ENCODE data around the gene MEGF11. TPM values are rescaled to one million over a fixed set of nuclear protein-coding genes. Genes with fewer than 3 reads are reported as not detected.

Gene MEGF11
- total RNA-seq, 1 experiment from 2014 or later = 0.09 TPM

DNA sequence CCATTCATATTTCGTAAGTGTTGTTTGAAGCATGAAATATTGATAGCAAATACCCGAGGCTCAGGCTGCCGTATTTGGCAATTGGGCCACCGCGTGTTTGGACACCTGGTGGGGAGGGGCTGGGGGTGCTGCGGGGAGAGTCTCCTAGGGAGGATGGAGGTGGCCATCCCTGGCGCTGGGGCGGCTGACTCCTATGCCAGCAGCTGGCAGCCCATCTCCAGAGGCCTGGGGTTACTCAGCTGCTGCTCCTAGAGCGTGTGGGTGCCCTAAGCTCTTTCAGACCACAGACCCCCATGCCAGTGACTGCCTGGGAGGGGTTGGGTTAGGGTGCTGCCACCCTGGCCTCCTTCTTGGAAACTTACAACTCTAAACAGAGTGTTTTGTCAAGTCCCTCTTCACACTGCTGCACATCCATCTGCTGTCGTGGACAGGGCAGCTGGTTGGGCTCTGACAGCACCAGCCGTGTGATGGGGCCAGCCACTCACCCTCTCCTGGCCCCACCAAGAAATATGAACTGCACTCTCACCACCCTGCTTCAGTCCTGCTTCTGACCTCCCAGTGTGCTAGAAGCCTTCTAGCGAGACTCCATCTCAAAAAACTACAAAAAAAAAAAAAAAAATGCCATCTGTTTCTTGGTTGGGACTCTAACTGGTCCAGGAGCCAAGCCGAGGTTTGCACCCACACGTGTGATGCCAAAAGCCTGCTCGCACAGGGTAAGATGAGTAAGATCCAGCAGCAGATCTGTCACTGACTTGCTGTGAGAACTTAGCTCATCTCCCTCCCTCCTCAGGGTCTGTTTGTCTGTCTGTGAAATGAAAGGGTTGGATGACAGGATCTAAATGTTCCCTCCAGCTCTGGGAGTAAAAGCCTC is 156.2 kb downstream of the MEGF11 start:
- DNase-seq = no peak
- BruUV-seq (replicated peaks) = no TSS peak
- H3K4me1 Mint-ChIP-seq (ENCODE audit: low read depth, unreplicated experiment) = no peaks in the 10 kb centered on the region
- no peak overlapping the region for H3K27ac Mint-ChIP-seq (ENCODE audit: unreplicated experiment)
- H3K9me3 Mint-ChIP-seq (ENCODE audit: low read depth, unreplicated experiment) = no peaks in the 10 kb centered on the region
- CTCF ChIA-PET = interaction anchor here (0.7 kb wide), 1 partner anchor 572 kb away, joined by 4 read pairs; no protein-coding TSS in a partner anchor
- no peaks in the 10 kb centered on the region for H3K36me3 Mint-ChIP-seq (ENCODE audit: insufficient read depth, unreplicated experiment)
- intact Hi-C loops (cut with micrococcal nuclease; ENCODE audit: unreplicated experiment) = no loop called here
- H3K4me3 Mint-ChIP-seq (ENCODE audit: low read depth, unreplicated experiment) = no peak overlapping the region
- TF ChIP-seq CTCF (IDR thresholded peaks at IDR 0.05; ENCODE audit: unreplicated experiment) = no peak
- peaks cover 100% of the 10 kb centered on the region for H3K27me3 Mint-ChIP-seq (ENCODE audit: unreplicated experiment)

DNA sequence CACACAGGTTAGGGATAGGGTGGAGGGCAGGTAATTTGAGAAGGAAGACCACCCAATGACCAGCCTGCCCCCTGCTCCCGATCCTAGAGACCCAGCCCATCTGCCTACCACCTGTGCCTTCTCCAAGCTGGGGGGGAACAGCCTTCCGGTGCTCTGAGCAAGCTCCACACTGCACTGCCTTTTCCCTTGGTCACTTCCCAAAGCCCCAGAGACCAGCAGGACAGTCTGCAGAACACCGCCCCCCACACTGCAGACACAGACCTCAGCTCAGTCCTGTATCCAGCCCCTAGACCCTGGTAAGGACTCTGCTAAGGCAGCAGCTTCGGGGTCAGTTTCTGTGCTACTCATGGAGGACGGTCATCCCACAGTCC is 156.9 kb downstream of the MEGF11 start:
- intact Hi-C loops (cut with micrococcal nuclease; ENCODE audit: unreplicated experiment) = no loop called here
- H3K27me3 Mint-ChIP-seq (ENCODE audit: unreplicated experiment) = peaks cover 93% of the 10 kb centered on the region
- H3K4me3 Mint-ChIP-seq (ENCODE audit: low read depth, unreplicated experiment) = no peak overlapping the region
- BruUV-seq (replicated peaks) = no TSS peak
- CTCF ChIA-PET = no interaction called here
- H3K36me3 Mint-ChIP-seq (ENCODE audit: insufficient read depth, unreplicated experiment) = no peaks in the 10 kb centered on the region
- H3K9me3 Mint-ChIP-seq (ENCODE audit: low read depth, unreplicated experiment) = no peaks in the 10 kb centered on the region
- H3K4me1 Mint-ChIP-seq (ENCODE audit: low read depth, unreplicated experiment) = no peaks in the 10 kb centered on the region
- no peak for DNase-seq
- no peak overlapping the region for H3K27ac Mint-ChIP-seq (ENCODE audit: unreplicated experiment)
- no peak for TF ChIP-seq CTCF (IDR thresholded peaks at IDR 0.05; ENCODE audit: unreplicated experiment)

- DNase-seq = no peak
- no peak overlapping the region for H3K4me3 Mint-ChIP-seq (ENCODE audit: low read depth, unreplicated experiment)
- H3K4me1 Mint-ChIP-seq (ENCODE audit: low read depth, unreplicated experiment) = no peaks in the 10 kb centered on the region
- intact Hi-C loops (cut with micrococcal nuclease; ENCODE audit: unreplicated experiment) = no loop called here
- BruUV-seq (replicated peaks) = no TSS peak
- H3K27ac Mint-ChIP-seq (ENCODE audit: unreplicated experiment) = no peak overlapping the region
- CTCF ChIA-PET = interaction anchor here (0.6 kb wide), 1 partner anchor 17 kb away, joined by 4 read pairs; no protein-coding TSS in a partner anchor
- no peaks in the 10 kb centered on the region for H3K36me3 Mint-ChIP-seq (ENCODE audit: insufficient read depth, unreplicated experiment)
- no peaks in the 10 kb centered on the region for H3K9me3 Mint-ChIP-seq (ENCODE audit: low read depth, unreplicated experiment)
- H3K27me3 Mint-ChIP-seq (ENCODE audit: unreplicated experiment) = peaks cover 87% of the 10 kb centered on the region
- no peak for TF ChIP-seq CTCF (IDR thresholded peaks at IDR 0.05; ENCODE audit: unreplicated experiment)
Observed at GRCh38 chr15:66095871-66096687, 157.5 kb downstream of the MEGF11 start.

GRCh38 chr15:66094331-66094730 is 159.2 kb downstream of the MEGF11 start:
- intact Hi-C loops (cut with micrococcal nuclease; ENCODE audit: unreplicated experiment) = no loop called here
- Mint-ChIP-seq H3K27me3 (ENCODE audit: unreplicated experiment) (peaks cover 70% of the 10 kb centered on the region), H3K4me3 (ENCODE audit: low read depth, unreplicated experiment) (no peak overlapping the region), H3K36me3 (ENCODE audit: insufficient read depth, unreplicated experiment) (no peaks in the 10 kb centered on the region), H3K9me3 (ENCODE audit: low read depth, unreplicated experiment) (no peaks in the 10 kb centered on the region), H3K27ac (ENCODE audit: unreplicated experiment) (no peak overlapping the region), H3K4me1 (ENCODE audit: low read depth, unreplicated experiment) (no peaks in the 10 kb centered on the region)
- TF ChIP-seq CTCF (IDR thresholded peaks at IDR 0.05; ENCODE audit: unreplicated experiment) = no peak
- BruUV-seq (replicated peaks) = no TSS peak
- CTCF ChIA-PET = no interaction called here
- DNase-seq = no peak
